GM21576 (cell line): ENCODE data around the gene HK1.

Experiments used
- ATAC-seq: cut with Tn5 transposase; IDR thresholded peaks from one replicate; pipeline ENCODE4 v1.9.1; 2021; ENCODE audit warnings: mild to moderate bottlenecking, moderate library complexity; ENCODE audit not compliant: unreplicated experiment

The HK1 gene

DNA sequence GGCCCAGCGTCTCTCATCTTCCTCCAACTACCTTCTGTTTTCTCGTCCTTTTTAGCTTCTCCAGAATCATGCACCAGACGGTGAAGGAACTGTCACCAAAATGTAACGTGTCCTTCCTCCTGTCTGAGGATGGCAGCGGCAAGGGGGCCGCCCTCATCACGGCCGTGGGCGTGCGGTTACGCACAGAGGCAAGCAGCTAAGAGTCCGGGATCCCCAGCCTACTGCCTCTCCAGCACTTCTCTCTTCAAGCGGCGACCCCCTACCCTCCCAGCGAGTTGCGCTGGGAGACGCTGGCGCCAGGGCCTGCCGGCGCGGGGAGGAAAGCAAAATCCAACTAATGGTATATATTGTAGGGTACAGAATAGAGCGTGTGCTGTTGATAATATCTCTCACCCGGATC lies 122.6 kb downstream of the HK1 start:
- no peak for ATAC-seq

DNA sequence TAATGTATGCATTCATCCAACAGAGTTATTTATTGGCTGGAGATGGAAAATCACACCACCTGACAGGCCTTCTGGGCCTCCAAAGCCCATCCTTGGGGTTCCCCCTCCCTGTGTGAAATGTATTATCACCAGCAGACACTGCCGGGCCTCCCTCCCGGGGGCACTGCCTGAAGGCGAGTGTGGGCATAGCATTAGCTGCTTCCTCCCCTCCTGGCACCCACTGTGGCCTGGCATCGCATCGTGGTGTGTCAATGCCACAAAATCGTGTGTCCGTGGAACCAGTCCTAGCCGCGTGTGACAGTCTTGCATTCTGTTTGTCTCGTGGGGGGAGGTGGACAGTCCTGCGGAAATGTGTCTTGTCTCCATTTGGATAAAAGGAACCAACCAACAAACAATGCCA lies 123.1 kb downstream of the HK1 start:
- no peak for ATAC-seq

- ATAC-seq, result no peak
Observed at GRCh38 chr10:69402386-69402785, 124.1 kb downstream of the HK1 start.

- ATAC-seq, result no peak
Observed at GRCh38 chr10:69403066-69403465, 124.8 kb downstream of the HK1 start.

DNA sequence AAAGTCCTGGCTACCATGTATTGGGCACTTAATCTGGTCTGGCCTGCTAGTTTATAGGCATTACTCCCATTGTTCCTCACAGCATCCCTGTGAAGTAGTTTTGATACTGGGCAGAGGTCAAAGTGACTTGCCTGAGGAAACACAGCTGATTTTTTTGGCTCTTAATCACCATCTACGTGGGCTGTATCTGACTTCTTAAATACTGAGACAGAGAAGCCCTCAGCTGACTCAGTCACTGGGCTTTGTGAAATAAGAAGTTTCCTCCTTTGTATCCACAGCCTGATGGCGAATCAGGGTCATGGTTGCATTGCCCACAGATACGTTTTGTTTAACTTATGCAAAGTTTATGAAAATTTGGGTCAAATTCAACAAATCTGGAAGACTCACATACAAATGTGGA lies 125.2 kb downstream of the HK1 start:
- ATAC-seq, result no peak

GRCh38 chr10:69404786-69405185 lies 126.5 kb downstream of the HK1 start:
- ATAC-seq, result no peak

DNA sequence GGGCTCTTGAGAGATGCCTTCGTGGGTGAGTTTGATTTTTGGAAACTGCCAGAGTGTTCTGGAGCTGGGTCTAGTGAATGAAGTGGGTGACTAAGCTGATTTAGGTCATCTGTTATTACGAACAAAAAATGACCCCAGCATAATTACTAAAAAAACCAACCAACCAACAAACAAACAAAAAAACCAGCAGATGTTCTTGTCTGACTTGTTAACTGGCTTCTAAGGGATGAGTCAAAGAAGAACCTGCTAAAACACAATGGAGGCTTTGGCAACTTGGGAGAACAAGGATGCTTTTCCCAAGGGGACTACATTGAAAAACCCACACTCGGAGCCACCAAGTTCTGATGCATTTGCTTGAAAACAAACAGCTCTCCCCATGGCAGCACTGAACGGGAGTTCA lies 126.9 kb downstream of the HK1 start:
- ATAC-seq, result no peak

DNA sequence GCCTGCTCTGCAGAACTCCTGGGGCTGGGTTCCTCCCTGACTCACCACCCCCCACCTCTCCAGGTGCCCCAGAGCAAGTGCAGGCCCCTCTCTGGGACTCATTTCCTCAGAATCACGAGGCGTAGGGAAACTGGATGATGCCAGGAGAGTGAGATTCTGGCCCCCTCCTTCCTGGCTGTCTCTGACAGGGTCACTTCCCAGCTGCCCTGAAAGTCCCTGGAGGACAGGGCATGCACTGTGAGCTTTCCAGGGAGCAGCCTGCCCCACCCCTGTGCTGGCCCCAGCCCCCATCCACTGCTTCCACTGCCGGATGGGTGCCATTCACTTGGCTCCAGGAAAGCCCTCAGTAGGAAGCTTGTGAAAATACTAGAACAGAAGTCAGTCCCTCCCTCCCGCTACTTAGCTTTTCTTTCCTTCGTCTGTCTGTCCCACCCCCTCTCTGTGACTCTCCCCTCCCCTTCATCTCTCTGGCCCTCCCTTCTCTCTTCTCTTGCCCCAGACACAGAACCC lies 128.1 kb downstream of the HK1 start:
- ATAC-seq, result no peak

DNA sequence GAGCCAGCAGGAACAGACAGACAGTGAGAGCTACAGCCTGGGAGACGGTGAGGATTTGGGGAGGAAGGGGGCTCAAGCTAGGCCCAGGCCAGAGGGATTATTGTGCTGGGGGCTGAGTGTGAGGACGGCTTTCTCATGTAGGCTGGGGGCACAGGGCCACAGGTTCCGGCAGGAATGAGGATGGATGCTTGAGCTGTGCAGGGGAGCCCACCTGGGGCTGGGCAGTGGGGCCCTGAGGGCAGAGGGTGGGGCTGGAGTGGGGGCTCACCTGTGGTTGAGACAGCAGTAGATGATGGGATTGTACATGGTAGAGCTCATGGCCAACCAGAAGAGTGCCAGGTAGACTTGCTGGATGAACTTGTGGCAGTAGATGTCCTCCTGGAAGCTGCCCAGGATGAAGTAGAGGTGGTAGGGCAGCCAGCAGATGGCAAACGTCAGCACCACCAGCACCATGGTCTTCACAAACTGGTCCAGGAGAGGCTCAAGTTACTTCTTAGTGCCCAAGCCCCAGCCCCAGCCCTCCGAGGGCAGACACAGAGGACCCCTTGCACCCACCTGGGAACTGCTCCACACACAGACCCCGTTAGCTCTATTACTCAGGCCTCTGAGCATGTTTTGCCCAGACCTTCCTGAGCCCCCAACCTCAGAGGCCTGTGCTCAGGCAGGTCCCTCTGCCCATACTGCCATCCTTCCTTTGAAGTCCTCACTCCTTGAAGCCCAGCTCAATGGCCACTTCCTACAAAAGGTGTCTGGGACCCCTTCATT lies 128.7 kb downstream of the HK1 start:
- ATAC-seq, result no peak

DNA sequence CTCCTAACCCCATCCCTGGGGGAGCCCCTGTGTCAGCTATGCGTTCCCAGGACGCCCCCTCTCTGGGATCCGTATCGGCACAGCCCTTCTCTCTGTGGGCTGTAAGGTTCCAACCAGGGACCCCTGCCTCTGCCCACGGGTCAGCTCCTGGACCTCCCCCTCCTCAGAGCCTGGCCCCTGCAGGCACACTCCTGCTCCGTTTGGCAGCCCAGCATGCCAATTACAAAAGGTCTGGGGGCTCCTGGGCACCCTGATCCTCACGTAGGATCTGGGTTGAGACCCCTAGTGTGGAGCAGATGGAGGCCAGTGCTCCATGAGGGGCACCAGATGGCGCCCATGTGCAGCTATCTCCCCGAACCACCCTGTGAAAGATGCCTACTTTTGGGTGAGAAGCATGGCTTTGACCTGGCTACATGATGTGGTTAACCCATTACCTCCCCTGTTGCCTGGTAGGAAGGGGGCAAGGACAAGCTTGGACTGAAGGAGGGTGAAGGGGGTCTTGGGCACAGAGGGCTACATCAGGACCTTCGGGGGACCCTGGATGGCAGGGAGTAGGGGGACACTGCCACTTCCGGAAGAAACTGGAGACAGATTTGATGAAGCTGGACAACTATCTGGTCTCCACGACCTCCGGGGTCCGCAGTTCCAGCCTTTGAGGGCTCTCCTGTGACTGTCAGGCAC lies 129.5 kb downstream of the HK1 start:
- no peak for ATAC-seq

DNA sequence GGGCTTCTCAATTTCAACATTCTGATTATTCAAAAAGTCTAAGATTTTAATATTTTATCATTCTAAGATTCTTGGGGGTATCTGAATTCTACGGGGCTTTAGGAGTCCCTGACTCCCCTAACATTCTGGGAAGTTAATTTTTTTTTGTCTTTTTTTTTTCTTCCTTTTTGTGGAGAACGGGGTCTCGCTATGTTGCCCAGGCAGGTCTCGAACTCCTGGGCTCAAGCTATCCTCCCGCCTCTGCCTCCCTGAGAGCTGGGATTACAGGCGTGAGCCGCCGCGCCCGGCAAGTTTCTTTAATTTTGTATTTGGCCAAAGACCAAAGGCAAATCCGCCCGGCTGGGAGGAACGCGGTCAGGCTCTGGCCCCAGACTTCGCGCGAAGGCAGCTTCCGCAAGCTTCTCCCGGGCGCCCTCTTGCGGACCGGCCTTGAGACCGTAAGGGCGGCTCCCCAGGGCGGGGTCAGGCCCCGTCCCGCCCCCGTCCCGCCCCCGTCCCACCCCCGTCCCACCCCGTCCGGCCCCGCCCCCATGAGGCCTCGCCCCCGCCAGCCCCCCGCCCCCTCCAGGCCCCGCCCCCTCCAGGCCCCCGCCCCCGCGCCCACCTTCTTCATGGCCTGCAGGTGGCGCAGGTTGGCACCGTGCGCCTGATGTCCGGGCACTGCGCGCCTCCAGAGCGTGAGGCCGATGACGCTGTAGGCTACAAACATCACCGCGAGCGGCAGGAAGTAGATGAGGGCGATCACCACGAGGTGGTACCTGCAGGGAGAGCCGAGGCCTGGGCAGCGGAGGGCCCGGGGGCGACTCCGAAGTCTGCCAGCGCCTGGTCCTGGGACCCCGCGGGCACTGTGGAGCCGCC lies 130.3 kb downstream of the HK1 start:
- peak; percentile 83 for ATAC-seq

DNA sequence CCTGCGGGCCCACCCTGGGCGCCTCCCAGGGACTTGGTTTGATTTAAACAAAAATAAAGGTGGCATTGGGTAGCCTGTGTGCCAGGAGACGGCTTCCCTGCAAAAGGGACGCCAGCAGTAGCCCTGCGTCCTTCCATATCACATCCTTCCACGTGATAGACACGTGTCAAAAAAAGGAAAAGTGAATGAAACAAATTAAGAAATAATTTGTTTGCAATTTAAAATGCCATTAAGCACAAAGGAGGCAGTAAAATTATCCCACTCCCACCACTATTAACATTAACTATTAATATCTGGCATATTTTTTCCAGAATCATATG lies 130.8 kb downstream of the HK1 start:
- ATAC-seq, result no peak

GRCh38 chr10:69409968-69410367 lies 131.7 kb downstream of the HK1 start:
- ATAC-seq, result no peak

DNA sequence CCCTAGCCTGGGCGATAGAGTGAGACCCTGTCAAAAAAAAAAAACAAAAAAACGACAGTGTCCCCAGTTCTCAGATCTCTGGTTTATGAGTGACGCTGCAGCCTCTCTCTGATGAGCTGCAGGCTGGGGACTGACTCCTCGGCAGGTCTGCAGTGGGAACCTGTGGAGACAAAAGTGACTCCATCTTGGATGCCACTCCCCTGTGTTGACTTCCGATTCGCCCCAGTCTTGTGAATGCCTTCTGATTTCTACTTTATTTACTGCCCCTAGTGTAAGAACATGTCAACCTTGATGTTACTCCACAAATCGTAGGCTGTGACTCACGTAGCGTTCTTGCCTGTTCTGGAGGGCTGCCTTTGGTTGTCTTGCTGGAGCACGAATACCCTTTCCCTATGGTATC lies 132.2 kb downstream of the HK1 start:
- no peak for ATAC-seq

- ATAC-seq, result no peak
Observed at GRCh38 chr10:69411476-69411875, 133.2 kb downstream of the HK1 start.

GRCh38 chr10:69412232-69412790 lies 134.0 kb downstream of the HK1 start:
- ATAC-seq, result no peak

- no peak for ATAC-seq
Observed at GRCh38 chr10:69413221-69413865, 135.0 kb downstream of the HK1 start.

DNA sequence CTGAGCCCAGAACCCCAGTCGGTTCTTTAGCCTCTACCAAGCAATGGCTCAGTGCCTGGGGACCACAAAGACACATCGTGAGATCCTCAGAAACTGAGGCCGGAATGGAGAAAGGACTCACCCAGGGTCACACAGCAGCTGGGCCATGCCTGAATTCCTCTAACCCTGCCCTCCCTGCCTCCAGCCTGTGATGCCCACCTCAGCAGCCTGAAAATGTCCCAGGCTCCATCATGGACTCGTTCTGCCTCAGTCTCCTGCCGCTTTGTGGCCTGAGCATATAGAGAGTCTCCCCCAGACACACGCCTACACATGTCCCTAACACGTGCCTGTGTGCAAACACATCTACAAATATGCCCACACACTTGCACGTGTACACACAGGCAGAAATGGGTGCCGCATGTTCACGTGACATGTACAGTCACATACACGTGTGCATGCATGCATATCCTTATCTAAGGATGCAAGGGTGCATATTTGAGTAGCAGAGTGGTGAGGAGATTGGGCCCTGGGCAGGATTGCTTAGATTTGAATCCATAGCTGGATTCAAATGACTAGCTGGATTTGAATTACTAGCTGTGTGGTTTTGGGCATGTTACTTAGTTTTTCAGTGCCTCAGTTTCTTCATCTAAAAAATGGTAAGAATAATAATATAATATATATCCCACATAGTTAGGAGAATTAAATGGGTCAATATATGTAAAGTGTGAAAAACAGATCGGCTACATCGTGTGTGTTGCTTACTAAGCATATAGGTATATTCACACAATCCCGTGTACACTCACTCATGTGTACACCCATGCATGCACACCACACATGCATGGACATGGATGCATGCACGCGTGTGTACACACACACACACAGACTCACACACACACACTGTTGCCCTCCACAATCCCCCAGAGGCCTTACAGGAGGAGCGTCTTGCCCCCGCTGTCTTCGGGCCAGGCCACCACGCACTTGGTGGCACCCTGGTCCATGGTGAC lies 136.0 kb downstream of the HK1 start:
- no peak for ATAC-seq

- ATAC-seq, result no peak
Observed at GRCh38 chr10:69415049-69415448, 136.8 kb downstream of the HK1 start.

GRCh38 chr10:69415951-69416350 lies 137.7 kb downstream of the HK1 start:
- ATAC-seq, result no peak
